ACC112 (cell line): Measurements from ENCODE around the gene TMEM63C.
A peak's percentile ranks its signal among the peaks of the same experiment; 100 is the strongest.

Source experiments
- H2AFZ ChIP-seq: fragments of 200-600 bp; sonication (generic); one replicate; pipeline ENCODE4 v1.6.0; 2017; ENCODE audit warnings: antibody characterized with exemption, low read length; ENCODE audit not compliant: unreplicated experiment
- H3K27ac ChIP-seq: fragments of 200-600 bp; sonication (generic); 2 replicates; pipeline ENCODE4 v1.5.1; 2014; ENCODE audit warnings: low read depth, mild to moderate bottlenecking, antibody characterized with exemption, low read length, moderate library complexity
- H3K27me3 ChIP-seq: fragments of 200-600 bp; sonication (generic); 2 replicates; pipeline ENCODE4 v1.6.1; 2014; ENCODE audit warnings: mild to moderate bottlenecking, antibody characterized with exemption, low read length, moderate library complexity, mixed read lengths; ENCODE audit not compliant: insufficient read depth
- H3K36me3 ChIP-seq: fragments of 200-600 bp; sonication (generic); 2 replicates; pipeline ENCODE4 v1.6.1; 2016; ENCODE audit warnings: mild to moderate bottlenecking, antibody characterized with exemption, low read length, moderate library complexity, mixed read lengths; ENCODE audit not compliant: insufficient read depth
- H3K4me1 ChIP-seq: fragments of 200-600 bp; sonication (generic); one replicate; pipeline ENCODE4 v1.6.1; 2016; ENCODE audit warnings: low read length, mixed read lengths; ENCODE audit not compliant: insufficient read depth, unreplicated experiment, control insufficient read depth
- H3K4me3 ChIP-seq: fragments of 200-600 bp; sonication (generic); 2 replicates; pipeline ENCODE4 v1.5.1; 2014; ENCODE audit warnings: mild to moderate bottlenecking, low read depth, low read length
- H3K79me2 ChIP-seq: fragments of 200-600 bp; sonication (generic); one replicate; pipeline ENCODE4 v1.6.0; 2016; ENCODE audit warnings: low read length; ENCODE audit not compliant: control insufficient read depth, unreplicated experiment, insufficient read depth

Gene TMEM63C

DNA sequence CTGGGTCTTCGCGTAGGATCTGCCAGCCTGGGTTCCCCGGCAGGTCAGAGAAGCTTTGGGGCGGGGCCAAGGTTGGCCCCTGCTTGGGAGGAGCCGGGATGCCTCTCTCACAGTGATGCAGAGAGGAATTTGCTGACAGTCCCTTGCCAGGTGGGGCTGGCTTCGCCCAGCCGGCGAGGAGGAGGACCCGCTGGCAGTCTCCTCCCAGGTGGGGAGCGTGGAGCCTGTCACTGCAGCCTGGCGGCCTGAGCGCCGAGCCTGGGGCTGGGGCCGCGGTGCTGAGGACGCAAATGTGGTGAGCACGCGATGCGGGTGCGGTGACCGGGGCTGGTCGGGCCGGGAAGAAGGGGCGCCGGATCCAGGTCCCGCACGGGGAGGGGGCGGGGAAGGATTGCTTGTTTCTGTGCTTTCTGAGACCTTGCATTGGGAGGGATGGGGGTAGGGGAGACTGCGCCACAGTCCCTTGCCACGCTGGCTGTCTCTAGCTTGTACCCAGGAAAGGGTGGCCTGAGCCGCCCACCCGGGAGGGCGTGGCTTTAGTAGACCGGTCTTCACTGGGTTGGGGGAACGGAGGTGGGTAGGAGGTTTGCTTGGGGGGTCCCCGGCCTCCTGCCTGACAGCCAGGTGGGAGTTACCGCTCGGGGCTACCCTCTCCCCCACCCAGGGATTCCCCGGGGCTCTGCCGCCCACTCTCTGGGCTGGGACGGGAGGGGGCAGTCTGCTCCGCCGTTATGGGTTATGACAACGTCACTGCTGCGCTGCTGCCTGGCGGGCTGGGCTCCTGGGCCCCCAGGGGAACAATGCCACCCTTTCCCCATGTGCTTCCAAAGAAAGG lies at the start of gene TMEM63C:
TMEM63C (plus strand) TSS at position 196 of the 835 bp plus-strand sequence. CDS start 37,016 bp downstream, outside the sequence.
- H3K4me3 ChIP-seq, result peak within 1 kb of the TSS; percentile 82
- H3K4me1 ChIP-seq, result peaks cover 16% of the 10 kb centered on the region
- H3K27ac ChIP-seq, result no peak within 1 kb of the TSS
- peaks cover 45% of the 10 kb centered on the region for H3K27me3 ChIP-seq
- no peaks in the 10 kb centered on the region for H3K36me3 ChIP-seq
- no peaks in the 10 kb centered on the region for H3K79me2 ChIP-seq
- H2AFZ ChIP-seq, result peak within 1 kb of the TSS; percentile 91

- Histone ChIP-seq H2AFZ (no peak overlapping the region), H3K4me3 (no peak overlapping the region), H3K36me3 (no peaks in the 10 kb centered on the region), H3K27ac (no peak overlapping the region), H3K79me2 (no peaks in the 10 kb centered on the region), H3K4me1 (no peaks in the 10 kb centered on the region), H3K27me3 (peaks cover 94% of the 10 kb centered on the region)
Observed at GRCh38 chr14:77131871-77132486, 49.6 kb upstream of the TMEM63C start.

- Histone ChIP-seq H3K79me2 (no peaks in the 10 kb centered on the region), H3K27me3 (peaks cover 93% of the 10 kb centered on the region), H3K27ac (no peak overlapping the region), H3K4me1 (no peaks in the 10 kb centered on the region), H3K4me3 (no peak overlapping the region), H3K36me3 (no peaks in the 10 kb centered on the region), H2AFZ (no peak overlapping the region)
Observed at GRCh38 chr14:77133720-77134338, 47.8 kb upstream of the TMEM63C start.

DNA sequence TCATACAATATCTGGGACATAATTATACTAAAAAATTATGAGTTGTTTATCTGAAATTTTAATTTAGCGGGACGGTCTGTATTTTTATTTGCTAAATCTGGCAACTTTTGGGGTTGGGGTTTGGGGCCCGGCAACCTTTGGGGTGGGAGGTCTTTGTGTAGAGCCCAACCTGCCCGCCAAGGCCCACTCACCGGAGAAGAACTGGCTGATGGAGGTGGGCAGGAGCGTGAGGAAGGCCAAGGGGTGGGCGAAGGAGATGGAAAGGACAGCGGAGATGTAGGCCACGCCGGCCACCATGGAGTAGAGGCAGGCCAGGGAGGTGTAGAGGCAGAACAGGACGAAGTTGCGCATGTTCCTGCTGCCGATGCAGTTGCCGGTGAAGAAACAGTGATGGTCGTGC lies 42.6 kb upstream of the TMEM63C start:
- H3K27me3 ChIP-seq, result peaks cover 98% of the 10 kb centered on the region

DNA sequence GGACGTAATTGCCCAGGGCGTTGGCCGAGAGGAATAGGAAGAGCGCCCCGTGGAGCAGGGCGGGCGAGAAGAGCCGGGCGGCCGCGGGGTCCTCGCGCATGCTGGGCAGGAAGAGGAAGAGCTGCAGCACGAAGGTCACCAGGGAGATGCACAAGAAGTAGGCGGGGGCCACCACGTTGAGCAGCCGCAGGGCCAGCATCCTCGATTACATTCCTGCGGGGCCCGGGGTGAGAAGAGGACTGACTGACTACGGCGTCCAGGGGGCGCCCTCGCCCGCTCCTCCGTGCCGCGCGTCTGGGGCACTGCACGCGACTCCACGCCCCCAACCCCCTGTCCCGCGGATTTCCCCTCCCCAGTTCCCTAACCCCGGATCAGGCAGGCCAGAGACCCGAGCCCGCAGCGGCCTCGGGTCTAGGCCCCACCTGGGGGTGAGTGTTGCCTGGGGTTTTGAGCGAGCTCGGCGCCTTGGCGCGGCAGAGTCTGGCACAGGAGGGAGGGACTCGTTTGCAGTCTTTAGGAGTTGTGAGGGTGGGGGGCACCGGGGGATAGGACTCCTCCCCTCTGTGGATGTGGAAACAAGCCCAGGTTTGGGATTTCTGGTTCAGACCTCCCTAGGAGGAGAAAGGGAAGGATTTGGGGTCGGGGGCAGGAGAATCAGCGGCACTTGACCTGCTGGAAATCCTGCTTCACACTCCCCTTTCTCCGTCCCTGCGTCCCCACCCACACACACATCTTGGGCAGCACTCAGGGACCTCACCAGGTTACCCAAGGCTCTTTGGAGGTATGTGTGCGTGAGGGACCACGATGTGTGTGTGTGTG lies 41.8 kb upstream of the TMEM63C start:
- peak overlapping the region; percentile 66 for H3K4me3 ChIP-seq

More for the DNA sequence above, 42.6 kb upstream of the TMEM63C start:
- Histone ChIP-seq H3K4me1 (no peaks in the 10 kb centered on the region), H3K79me2 (no peaks in the 10 kb centered on the region), H3K36me3 (no peaks in the 10 kb centered on the region), H2AFZ (no peak overlapping the region), H3K4me3 (no peak overlapping the region), H3K27ac (no peak overlapping the region)

GRCh38 chr14:77140359-77141213 lies 41.0 kb upstream of the TMEM63C start:
- H3K36me3 ChIP-seq, result no peaks in the 10 kb centered on the region
- no peaks in the 10 kb centered on the region for H3K79me2 ChIP-seq
- H3K27me3 ChIP-seq, result peaks cover 98% of the 10 kb centered on the region
- H3K4me3 ChIP-seq, result peak overlapping the region; percentile 66
- no peaks in the 10 kb centered on the region for H3K4me1 ChIP-seq
- no peak overlapping the region for H2AFZ ChIP-seq
- H3K27ac ChIP-seq, result no peak overlapping the region

More for the DNA sequence above, 41.8 kb upstream of the TMEM63C start:
- H3K79me2 ChIP-seq, result no peaks in the 10 kb centered on the region
- no peaks in the 10 kb centered on the region for H3K36me3 ChIP-seq
- peaks cover 98% of the 10 kb centered on the region for H3K27me3 ChIP-seq
- no peak overlapping the region for H2AFZ ChIP-seq
- no peaks in the 10 kb centered on the region for H3K4me1 ChIP-seq
- H3K27ac ChIP-seq, result no peak overlapping the region

- H2AFZ ChIP-seq, result peak within 1 kb of the TSS; percentile 10
- H3K4me3 ChIP-seq, result peak within 1 kb of the TSS; percentile 66
- H3K79me2 ChIP-seq, result no peaks in the 10 kb centered on the region
- H3K27me3 ChIP-seq, result peaks cover 98% of the 10 kb centered on the region
- H3K36me3 ChIP-seq, result no peaks in the 10 kb centered on the region
- H3K27ac ChIP-seq, result no peak within 1 kb of the TSS
- no peaks in the 10 kb centered on the region for H3K4me1 ChIP-seq
Observed at GRCh38 chr14:77141214-77142004, 40.2 kb upstream of the TMEM63C start, which contains the start of gene ZDHHC22. Gene ZDHHC22 (minus strand): TSS chr14:77141791. CDS start chr14:77139738, 2,053 bp downstream.

- Histone ChIP-seq H3K27me3 (peaks cover 98% of the 10 kb centered on the region), H2AFZ (no peak overlapping the region), H3K4me1 (no peaks in the 10 kb centered on the region), H3K27ac (no peak overlapping the region), H3K79me2 (no peaks in the 10 kb centered on the region), H3K4me3 (peak overlapping the region; percentile 66; the same call in 1 of the 2 replicates), H3K36me3 (no peaks in the 10 kb centered on the region)
Observed at GRCh38 chr14:77142005-77142800, 39.4 kb upstream of the TMEM63C start.
